ENCODE data around the gene SH3BP4.

- no peak for TF ChIP-seq EZH2phosphoT487 (IDR thresholded peaks at IDR 0.05; ENCODE audit: insufficient read depth, low read depth)
- TF ChIP-seq EZH2 (IDR thresholded peaks at IDR 0.05; ENCODE audit: insufficient read depth, poor library complexity, severe bottlenecking): no peak
These were observed 40.0 kb downstream of the SH3BP4 start for GRCh38 chr2:234991793-234992192.

All from GM23248 (cell line).